IgD-negative memory B cell (primary cell): Measurements from ENCODE around the gene THUMPD1. TPM values are rescaled to one million over a fixed set of nuclear protein-coding genes. Genes with fewer than 3 reads are reported as not detected.
"Not testable (repeated sequence)": the region's sequence is repeated elsewhere in the genome, so short reads cannot be mapped to it uniquely, and the experiment has no call there.

Experiments
- H3K27ac Mint-ChIP-seq, 3 donors: one replicate each; pipeline ENCODE4 v1.8.0; 2020 to 2022; ENCODE audit warnings: mild to moderate bottlenecking in 3 of 3, mixed read lengths in 3 of 3, moderate library complexity in 1 of 3
- H3K27me3 Mint-ChIP-seq: one replicate; pipeline ENCODE4 v1.8.0; 2021; ENCODE audit warnings: mixed read lengths
- H3K36me3 Mint-ChIP-seq: one replicate; pipeline ENCODE4 v1.8.0; 2020; ENCODE audit warnings: mild to moderate bottlenecking, mixed read lengths
- H3K4me1 Mint-ChIP-seq, 3 donors: one replicate each; pipeline ENCODE4 v1.8.0; 2020 to 2022; ENCODE audit warnings: mixed read lengths in 3 of 3, mild to moderate bottlenecking in 1 of 3
- H3K4me3 Mint-ChIP-seq, 4 donors: one replicate each; pipeline ENCODE4 v1.8.0; 2020 to 2022; ENCODE audit warnings: mild to moderate bottlenecking in 4 of 4, mixed read lengths in 4 of 4, moderate library complexity in 3 of 4
- H3K9me3 Mint-ChIP-seq, 3 donors: one replicate each; pipeline ENCODE4 v1.8.0; 2020 to 2021; ENCODE audit warnings: mixed read lengths in 3 of 3, mild to moderate bottlenecking in 1 of 3
- polyA plus RNA-seq: library from polyadenylated mRNA; unstranded; fragments of 300-500 nt; fragmentation: Illumina TruSeq; gene quantifications from one replicate; pipeline ENCODE4 v1.2.3, GENCODE V29; 2021

Gene THUMPD1, protein sequence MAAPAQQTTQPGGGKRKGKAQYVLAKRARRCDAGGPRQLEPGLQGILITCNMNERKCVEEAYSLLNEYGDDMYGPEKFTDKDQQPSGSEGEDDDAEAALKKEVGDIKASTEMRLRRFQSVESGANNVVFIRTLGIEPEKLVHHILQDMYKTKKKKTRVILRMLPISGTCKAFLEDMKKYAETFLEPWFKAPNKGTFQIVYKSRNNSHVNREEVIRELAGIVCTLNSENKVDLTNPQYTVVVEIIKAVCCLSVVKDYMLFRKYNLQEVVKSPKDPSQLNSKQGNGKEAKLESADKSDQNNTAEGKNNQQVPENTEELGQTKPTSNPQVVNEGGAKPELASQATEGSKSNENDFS
- 64.3 TPM for polyA plus RNA-seq

DNA sequence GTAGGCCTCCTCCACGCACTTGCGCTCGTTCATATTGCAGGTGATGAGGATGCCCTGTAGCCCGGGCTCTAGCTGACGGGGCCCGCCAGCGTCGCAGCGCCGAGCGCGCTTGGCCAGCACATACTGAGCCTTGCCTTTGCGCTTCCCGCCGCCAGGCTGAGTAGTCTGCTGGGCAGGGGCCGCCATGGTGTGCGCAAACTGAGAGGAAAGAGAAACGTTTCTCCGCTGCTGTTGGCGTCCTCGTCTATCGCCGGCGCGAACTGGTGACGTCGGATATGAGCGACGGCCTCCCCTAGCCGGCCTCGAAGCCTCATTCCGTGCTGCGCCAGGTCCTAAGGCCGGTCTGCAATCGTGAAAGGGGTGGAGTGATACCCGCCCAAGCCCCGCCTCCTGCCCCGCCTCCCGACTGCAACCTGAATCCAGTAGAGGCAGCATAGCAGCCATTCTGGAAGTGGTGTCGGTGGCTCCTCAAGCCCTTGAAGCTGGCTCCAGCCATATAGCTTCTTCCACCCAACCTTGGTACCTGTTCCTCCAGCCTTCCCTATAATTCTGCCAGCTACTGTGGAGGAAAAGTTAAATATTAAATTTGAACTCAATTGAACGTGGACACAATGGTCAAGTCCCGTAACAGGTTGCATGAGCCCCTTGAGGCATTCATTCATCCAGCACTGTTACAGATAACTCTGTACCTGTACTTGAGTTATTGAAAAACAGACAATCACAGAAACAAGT is at the start of gene THUMPD1:
Gene THUMPD1, minus strand, starts transcription at position 265 of the 732 bp plus-strand sequence. Its CDS starts 79 bp downstream, at position 186.
- Mint-ChIP-seq H3K4me1 (peaks cover 9 to 14% (median 12%) of the 10 kb centered on the region in 3 donors), H3K27me3 (no peaks in the 10 kb centered on the region), H3K9me3 (peaks cover 0 to 2% (median 0%) of the 10 kb centered on the region in 3 donors), H3K36me3 (no peaks in the 10 kb centered on the region), H3K4me3 (peak within 1 kb of the TSS; percentile 94 to 100 (median 97)), H3K27ac (peak within 1 kb of the TSS; percentile 93 to 98 (median 98))

DNA sequence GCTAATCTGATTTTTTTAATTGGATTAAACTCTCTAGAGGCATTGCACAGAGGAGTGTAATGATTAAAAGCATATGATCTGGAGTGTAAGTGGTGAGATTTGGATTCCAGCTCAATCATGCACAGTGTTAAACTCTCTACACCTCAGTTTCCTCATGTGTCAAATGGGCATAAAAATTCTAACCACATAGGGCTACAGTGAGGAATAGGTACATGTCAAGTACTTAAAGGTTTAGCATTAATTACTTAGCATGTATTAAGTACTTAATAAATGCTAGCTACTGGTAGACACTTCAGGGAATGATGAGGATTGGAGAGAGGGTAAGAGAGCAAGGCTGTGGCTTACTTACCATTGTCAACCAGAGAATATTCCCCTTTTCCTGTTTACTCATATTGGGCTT is 47.5 kb upstream of the THUMPD1 start:
- Mint-ChIP-seq H3K4me3 (no peak overlapping the region), H3K36me3 (no peaks in the 10 kb centered on the region), H3K27me3 (no peaks in the 10 kb centered on the region), H3K4me1 (no peaks in the 10 kb centered on the region), H3K27ac (no peak overlapping the region), H3K9me3 (no peaks in the 10 kb centered on the region)

DNA sequence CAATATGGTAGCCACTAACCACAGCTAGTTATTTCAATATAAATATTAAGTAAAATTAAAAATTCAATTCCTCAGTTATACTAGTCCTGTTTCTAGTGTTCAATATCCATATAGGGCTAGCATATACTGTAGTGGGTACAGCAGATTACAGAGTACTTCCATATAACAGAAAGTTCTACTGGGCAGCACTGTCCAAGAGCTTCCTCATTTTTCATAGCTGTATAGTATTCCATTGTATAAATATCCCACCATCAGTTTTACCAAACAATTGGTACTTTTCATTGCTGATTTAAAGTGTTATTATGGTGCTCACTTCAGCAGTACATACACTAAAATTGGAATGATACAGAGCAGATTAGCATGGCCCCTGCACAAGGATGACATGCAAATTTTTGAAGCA is 42.6 kb upstream of the THUMPD1 start:
- H3K4me1 Mint-ChIP-seq = no peaks in the 10 kb centered on the region
- H3K27ac Mint-ChIP-seq = no peak overlapping the region
- H3K27me3 Mint-ChIP-seq = no peaks in the 10 kb centered on the region
- no peaks in the 10 kb centered on the region for H3K9me3 Mint-ChIP-seq
- H3K36me3 Mint-ChIP-seq = no peaks in the 10 kb centered on the region
- no peak overlapping the region for H3K4me3 Mint-ChIP-seq

DNA sequence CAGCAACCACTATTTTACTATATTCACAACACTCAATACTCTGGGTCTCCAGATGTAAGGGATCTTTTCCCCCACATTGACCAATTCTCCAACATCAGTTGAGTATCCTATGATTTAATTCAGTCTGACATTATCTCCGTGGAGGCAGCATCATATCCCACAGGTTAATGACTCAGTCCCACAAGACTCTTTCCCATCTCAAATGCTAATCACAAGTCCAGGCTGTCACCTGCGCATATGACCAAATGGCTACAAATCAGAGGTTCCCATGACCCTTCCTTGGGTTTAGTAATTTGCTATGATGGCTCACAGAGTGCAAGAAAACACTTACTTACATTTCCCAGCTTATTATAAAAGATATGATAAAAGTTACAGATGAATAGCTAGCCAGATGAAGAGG is 40.9 kb upstream of the THUMPD1 start:
- Mint-ChIP-seq H3K9me3 (no peaks in the 10 kb centered on the region), H3K4me1 (no peaks in the 10 kb centered on the region), H3K27me3 (no peaks in the 10 kb centered on the region), H3K4me3 (no peak overlapping the region), H3K36me3 (no peaks in the 10 kb centered on the region), H3K27ac (no peak overlapping the region)

DNA sequence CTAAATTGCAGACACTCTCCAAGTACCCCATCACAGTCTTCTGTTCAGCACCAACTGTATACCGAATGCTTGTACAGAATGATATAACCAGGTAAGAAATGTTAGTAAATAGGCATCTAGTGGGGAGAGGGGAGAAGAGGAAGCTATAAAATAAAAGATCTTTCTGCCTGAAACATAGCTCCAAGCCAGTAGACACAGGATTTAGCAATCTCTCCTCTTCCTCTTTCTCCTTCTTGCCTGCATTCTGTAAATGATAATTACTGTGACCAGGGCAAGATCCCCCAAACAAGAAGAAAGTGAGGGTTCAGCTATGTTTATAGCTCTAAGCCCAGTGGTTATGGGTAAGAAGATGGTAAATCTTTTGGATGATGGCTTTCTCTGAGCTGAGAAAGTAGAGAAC is 40.1 kb upstream of the THUMPD1 start:
- Mint-ChIP-seq H3K27me3 (no peaks in the 10 kb centered on the region), H3K36me3 (no peaks in the 10 kb centered on the region), H3K4me1 (no peaks in the 10 kb centered on the region), H3K9me3 (no peaks in the 10 kb centered on the region), H3K4me3 (no peak overlapping the region), H3K27ac (no peak overlapping the region)

DNA sequence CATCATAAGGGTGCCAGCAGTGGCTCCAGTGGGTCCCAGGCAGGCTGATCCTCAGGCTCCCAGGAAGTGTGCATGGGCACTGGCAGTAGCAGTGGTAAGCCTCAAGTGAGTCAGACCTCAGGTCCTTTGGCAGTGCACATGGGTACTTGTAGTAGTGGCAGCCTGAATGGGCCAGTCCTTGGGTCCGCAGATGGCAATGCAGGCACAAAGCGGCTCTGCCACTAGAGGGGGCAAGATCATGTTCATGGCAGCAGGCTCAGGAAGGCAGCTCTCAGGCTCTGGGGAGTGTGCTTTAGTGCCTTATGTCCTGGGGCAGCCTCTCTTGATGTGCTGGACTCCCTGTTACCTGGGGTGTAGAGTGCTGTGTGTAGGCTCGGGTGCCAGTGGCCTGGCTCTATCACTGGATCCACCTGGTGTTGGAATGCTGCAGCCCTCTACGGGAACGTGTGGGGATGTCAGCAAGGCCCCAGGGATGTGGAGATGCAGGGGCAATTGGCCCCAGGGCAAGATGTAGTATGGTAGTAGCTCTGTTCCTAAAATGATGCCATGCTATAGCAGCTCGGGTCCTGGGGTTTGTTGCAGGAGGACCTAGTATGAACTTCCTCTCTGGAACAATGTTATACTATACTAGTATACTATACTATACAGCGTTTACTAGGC is 33.2 kb upstream of the THUMPD1 start:
- Mint-ChIP-seq H3K4me1 (no peaks in the 10 kb centered on the region), H3K36me3 (no peaks in the 10 kb centered on the region), H3K27me3 (no peaks in the 10 kb centered on the region), H3K4me3 (no peak overlapping the region), H3K27ac (no peak overlapping the region), H3K9me3 (peaks cover 0 to 2% (median 0%) of the 10 kb centered on the region in 3 donors)

DNA sequence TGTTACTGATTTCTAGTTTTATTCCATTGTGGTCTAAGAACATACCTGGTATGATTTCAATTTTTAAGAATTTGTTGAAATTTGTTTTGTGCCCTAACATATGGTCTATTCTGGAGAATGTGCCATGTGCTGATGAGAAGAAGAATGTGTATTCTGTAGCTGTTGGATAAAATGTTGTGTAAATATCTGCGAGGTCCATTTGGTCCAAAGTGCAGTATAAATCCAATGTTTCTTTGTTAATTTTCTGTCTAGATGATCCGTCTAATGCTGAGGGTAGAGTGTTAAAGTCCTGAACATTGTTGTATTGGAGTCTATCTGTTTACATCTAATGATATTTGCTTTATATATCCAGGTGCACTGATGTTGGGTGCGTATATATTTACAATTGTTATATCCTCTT is 32.1 kb upstream of the THUMPD1 start:
- no peak overlapping the region for H3K4me3 Mint-ChIP-seq
- no peaks in the 10 kb centered on the region for H3K4me1 Mint-ChIP-seq
- no peak overlapping the region for H3K27ac Mint-ChIP-seq
- H3K36me3 Mint-ChIP-seq = no peaks in the 10 kb centered on the region
- H3K27me3 Mint-ChIP-seq = no peaks in the 10 kb centered on the region
- H3K9me3 Mint-ChIP-seq = peaks cover 0 to 2% (median 0%) of the 10 kb centered on the region in 3 donors

DNA sequence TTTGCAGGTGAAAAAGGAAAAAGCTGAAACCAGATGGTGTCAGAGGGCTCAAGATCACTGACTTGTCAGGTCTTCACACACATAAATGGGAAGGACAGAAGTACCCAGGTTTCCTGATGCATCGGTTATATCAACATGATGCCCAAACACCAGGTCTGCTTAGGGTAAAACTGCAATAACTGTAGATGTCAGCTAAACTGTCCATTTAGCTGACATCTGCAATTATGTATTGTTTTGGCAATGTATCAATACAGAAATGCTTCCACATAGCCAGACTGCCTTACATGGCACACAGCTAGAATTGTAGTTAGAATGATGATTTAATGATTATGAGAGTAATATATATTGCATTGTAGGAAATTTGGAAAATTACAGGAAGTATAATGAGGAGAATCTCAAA is 27.2 kb upstream of the THUMPD1 start:
- no peak overlapping the region for H3K27ac Mint-ChIP-seq
- peaks cover 3 to 7% (median 3%) of the 10 kb centered on the region in 3 donors for H3K4me1 Mint-ChIP-seq
- H3K4me3 Mint-ChIP-seq = no peak overlapping the region
- no peaks in the 10 kb centered on the region for H3K36me3 Mint-ChIP-seq
- H3K27me3 Mint-ChIP-seq = no peaks in the 10 kb centered on the region
- H3K9me3 Mint-ChIP-seq = peaks cover 0 to 2% (median 0%) of the 10 kb centered on the region in 3 donors

DNA sequence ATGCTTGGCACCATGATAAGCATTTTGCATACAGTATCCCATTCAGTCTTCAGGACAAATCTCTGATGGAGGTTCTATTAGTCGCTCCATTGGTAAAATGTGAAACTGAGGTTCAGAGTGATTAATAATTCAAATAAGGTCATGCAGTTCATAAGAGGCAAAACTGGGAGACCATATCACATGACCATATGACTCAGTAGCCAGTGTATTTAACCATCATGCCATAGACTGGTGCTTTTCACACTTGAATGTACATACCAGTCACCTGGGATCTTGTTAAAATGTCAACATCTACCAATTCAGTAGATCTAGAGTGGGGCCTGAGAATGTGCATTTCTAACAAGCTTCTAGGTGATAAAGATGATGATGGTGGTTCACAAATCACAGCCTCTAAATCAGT is 26.5 kb upstream of the THUMPD1 start:
- Mint-ChIP-seq H3K4me3 (no peak overlapping the region), H3K27ac (no peak overlapping the region), H3K9me3 (no peaks in the 10 kb centered on the region), H3K4me1 (peaks cover 9 to 13% (median 10%) of the 10 kb centered on the region in 3 donors), H3K27me3 (no peaks in the 10 kb centered on the region), H3K36me3 (no peaks in the 10 kb centered on the region)

DNA sequence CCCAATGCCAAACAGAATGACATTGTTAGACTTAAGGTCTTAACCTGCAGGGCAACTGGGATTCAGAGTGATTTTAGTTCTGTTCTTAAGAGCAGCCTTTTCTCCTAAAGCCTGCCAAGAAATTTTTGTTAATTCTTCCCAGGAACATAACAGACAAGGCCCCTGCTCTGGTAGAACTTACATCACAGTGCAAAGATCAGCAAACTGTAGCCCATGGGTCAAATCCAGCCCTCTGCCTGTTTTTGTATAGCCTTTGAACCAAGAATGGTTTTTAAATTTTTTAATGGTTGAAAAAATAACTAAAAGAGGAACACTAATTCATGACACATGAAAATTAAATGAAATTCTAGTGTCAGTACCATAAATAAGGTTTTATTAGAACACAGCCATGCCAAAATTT is 26.0 kb upstream of the THUMPD1 start:
- H3K27ac Mint-ChIP-seq = no peak overlapping the region
- H3K27me3 Mint-ChIP-seq = no peaks in the 10 kb centered on the region
- no peaks in the 10 kb centered on the region for H3K36me3 Mint-ChIP-seq
- no peaks in the 10 kb centered on the region for H3K9me3 Mint-ChIP-seq
- H3K4me3 Mint-ChIP-seq = no peak overlapping the region
- peaks cover 12 to 14% (median 13%) of the 10 kb centered on the region in 3 donors for H3K4me1 Mint-ChIP-seq

DNA sequence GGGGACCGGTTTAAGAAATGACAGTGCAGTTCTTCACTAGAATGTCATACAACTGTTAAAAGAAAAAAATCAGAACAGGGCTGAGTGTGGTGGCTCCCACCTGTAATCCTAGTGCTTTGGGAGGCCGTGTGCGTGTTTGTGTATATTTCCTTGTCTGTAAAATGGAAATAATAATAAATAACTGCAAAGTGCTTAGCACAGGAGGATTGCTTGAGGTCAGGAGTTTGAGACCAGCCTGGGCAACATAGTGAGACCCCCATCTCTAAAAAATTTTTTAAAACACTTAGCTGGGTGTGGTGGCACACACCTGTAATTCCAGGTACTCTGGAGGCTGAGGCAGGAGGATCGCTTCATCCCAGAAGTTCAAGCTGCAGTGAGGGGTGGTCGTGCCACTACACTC is 24.7 kb upstream of the THUMPD1 start:
- Mint-ChIP-seq H3K9me3 (peaks cover 0 to 5% (median 0%) of the 10 kb centered on the region in 3 donors), H3K36me3 (no peaks in the 10 kb centered on the region), H3K27ac (no peak overlapping the region), H3K4me3 (no peak overlapping the region), H3K4me1 (peaks cover 12 to 18% (median 14%) of the 10 kb centered on the region in 3 donors), H3K27me3 (no peaks in the 10 kb centered on the region)

DNA sequence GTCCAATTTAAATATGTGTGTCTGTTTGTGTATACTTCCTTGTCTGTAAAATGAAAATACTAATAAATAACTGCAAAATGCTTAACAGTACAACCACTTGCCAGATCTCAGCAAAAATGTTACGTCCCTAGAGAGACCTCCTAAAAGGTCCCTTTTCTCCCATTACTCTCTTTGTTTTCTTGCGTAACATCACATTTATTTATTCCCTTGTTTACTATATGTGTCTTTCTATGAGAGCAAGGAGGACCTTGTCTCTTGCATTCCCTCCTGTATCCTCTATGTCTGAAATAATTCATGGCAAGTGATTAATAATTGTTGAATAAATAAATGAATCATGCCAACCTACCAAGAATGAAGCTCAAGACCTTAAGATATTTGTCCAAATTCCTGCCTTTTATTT is 24.1 kb upstream of the THUMPD1 start:
- no peaks in the 10 kb centered on the region for H3K27me3 Mint-ChIP-seq
- H3K4me3 Mint-ChIP-seq = no peak overlapping the region
- peaks cover 2% of the 10 kb centered on the region for H3K36me3 Mint-ChIP-seq
- H3K4me1 Mint-ChIP-seq = peaks cover 12 to 18% (median 14%) of the 10 kb centered on the region in 3 donors
- H3K27ac Mint-ChIP-seq = peak overlapping the region in 1 of 3 donors; percentile 69
- peaks cover 0 to 6% (median 1%) of the 10 kb centered on the region in 3 donors for H3K9me3 Mint-ChIP-seq

DNA sequence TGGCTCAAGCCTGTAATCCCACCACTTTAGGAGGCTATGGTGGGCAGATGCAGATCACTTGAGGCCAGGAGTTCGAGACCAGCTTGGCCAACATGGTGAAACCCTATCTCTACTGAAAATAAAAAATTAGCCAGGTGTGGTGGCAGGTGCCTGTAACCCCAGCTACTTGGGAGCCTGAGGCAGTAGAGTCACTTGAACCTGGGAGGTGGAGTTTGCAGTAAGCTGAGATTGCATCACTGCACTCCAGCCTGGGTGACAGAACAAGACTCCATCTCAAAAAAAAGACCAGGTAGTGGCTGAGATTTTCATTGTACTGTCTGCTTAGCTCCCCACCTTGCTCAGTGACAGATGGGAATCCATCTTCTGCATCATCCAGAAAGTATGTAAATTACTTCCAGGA is 22.8 kb upstream of the THUMPD1 start:
- not testable (repeated sequence) for H3K27ac Mint-ChIP-seq, H3K4me3 Mint-ChIP-seq, H3K27me3 Mint-ChIP-seq, H3K36me3 Mint-ChIP-seq
- peaks cover 0 to 13% (median 2%) of the 10 kb centered on the region in 3 donors for H3K9me3 Mint-ChIP-seq
- peaks cover 12 to 18% (median 14%) of the 10 kb centered on the region in 3 donors for H3K4me1 Mint-ChIP-seq

DNA sequence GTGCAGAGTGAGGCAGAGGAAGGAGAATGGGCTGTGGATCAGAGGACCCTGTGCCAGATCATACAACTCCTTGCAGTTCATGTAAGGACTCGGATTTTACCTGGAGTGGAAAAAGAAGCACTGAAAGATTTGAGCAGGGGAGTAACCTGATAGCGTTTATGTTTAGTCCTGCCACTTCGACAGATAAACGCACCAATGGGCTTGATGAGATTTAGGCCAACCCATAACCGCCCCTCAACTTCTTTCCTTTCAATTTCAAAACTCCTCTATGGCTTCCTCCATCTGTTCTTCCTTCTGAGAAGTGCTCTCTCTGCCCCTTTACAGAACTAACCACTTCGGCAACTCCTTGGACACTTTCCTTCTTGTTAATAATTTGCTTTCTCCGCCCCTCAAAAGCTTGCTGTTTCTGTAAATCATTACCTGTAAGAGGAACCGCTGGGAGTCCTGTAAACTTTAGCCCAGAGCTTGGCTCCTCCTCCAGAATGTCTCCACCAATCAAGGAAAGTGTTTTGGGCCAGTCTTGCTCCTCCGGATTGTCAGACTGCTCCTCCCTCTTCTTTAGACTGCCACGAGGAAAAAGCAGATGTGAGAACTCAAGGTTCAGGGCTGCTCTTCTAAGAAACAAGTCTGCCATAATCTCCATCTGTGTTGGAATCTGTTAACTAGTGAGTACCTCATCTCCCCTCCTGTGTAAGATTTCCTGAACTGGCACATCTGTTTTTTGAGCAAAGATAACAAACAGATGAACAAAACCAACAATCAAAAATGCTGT is 22.0 kb upstream of the THUMPD1 start, which contains the start of gene ACSM3:
Gene ACSM3, plus strand, starts transcription at position 554 of the 772 bp plus-strand sequence. CDS start 6,021 bp downstream, outside the sequence.
- Mint-ChIP-seq H3K36me3 (peaks cover 4% of the 10 kb centered on the region), H3K4me1 (peaks cover 12 to 18% (median 14%) of the 10 kb centered on the region in 3 donors), H3K4me3 (peak within 1 kb of the TSS; percentile 89 to 99 (median 96)), H3K27ac (peak within 1 kb of the TSS; percentile 57 to 97 (median 95)), H3K27me3 (no peaks in the 10 kb centered on the region), H3K9me3 (peaks cover 0 to 13% (median 2%) of the 10 kb centered on the region in 3 donors)
